Gastroesophageal sphincter (tissue), 4 donors: ENCODE results near the gene DNMT1. TPM values are rescaled to one million over a fixed set of nuclear protein-coding genes. Genes with fewer than 3 reads are reported as not detected.
A peak's percentile ranks its signal among the peaks of the same experiment; 100 is the strongest.
"Not testable (repeated sequence)": the region's sequence is repeated elsewhere in the genome, so short reads cannot be mapped to it uniquely, and the experiment has no call there.

ENCODE experiments used
- ATAC-seq: fragments of 150-250 bp; one replicate; pipeline ENCODE4 v1.9.1; 2016; ENCODE audit warnings: mild to moderate bottlenecking, moderate library complexity
- H3K27ac ChIP-seq, 4 donors: fragments of 200-600 bp; sonication (generic) in 3 of 4; 1 replicate in 3 of 4; 2 replicates in 1 of 4; pipeline ENCODE4 v1.5.1; 2016 to 2019
- H3K27me3 ChIP-seq: fragments of 200-600 bp; sonication (generic); one replicate; pipeline ENCODE4 v1.5.1; 2019
- H3K36me3 ChIP-seq, 2 donors: fragments of 200-600 bp; sonication (generic); one replicate each; pipeline ENCODE4 v1.5.1; 2019; ENCODE audit warnings: control low read depth in 1 of 2
- H3K4me1 ChIP-seq, 3 donors: fragments of 200-600 bp; sonication (generic); 1 replicate in 2 of 3; 2 replicates in 1 of 3; pipeline ENCODE4 v1.5.1; 2016 to 2019; ENCODE audit warnings: control low read depth in 2 of 3
- H3K4me3 ChIP-seq, 2 donors: fragments of 200-600 bp; sonication (generic); one replicate each; pipeline ENCODE4 v1.5.1; 2019; ENCODE audit warnings: mild to moderate bottlenecking in 1 of 2, moderate library complexity in 1 of 2
- H3K9me3 ChIP-seq, 3 donors: fragments of 200-600 bp; sonication (generic); one replicate each; pipeline ENCODE4 v1.5.1; 2017 to 2019; ENCODE audit warnings: control low read depth in 2 of 3
- CTCF ChIP-seq, 4 experiments: fragments of 200-600 bp in 2 of 4; fragments of 450-650 bp in 2 of 4; sonication (generic) in 1 of 4; IDR thresholded peaks; one replicate each; pipeline ENCODE4 v1.5.1; 2017 to 2019; ENCODE audit warnings: antibody characterized with exemption in 4 of 4, mild to moderate bottlenecking in 2 of 4, moderate library complexity in 2 of 4
- EP300 ChIP-seq: sonication (generic); formaldehyde crosslinking; IDR thresholded peaks from one replicate; pipeline ENCODE4 v1.6.1; 2017; ENCODE audit warnings: antibody characterized with exemption, mild to moderate bottlenecking
- POLR2A ChIP-seq, 2 donors: fragments of 450-650 bp; IDR thresholded peaks; one replicate each; pipeline ENCODE4 v1.6.1; 2017; ENCODE audit warnings: antibody characterized with exemption in 2 of 2, mild to moderate bottlenecking in 2 of 2, moderate library complexity in 1 of 2
- POLR2AphosphoS5 ChIP-seq: sonication (generic); formaldehyde crosslinking; IDR thresholded peaks from one replicate; pipeline ENCODE4 v1.6.1; 2017; ENCODE audit warnings: antibody characterized with exemption
- WGBS, 2 donors: methylation state at CpG; one replicate each; pipeline ENCODE4 v1.1.5; 2018; ENCODE audit warnings: low coverage in 1 of 2; 5-methylcytosine and 5-hydroxymethylcytosine counted together
- total RNA-seq, 4 donors: library from RNA; depleted of rRNA; stranded (reverse); fragments of >200 nt; gene quantifications; one replicate each; pipeline ENCODE4 v1.1.0, GENCODE V29; 2016

The DNMT1 gene
- total RNA-seq: 10 to 100 TPM; 28.1 to 50.6 (median 38.1) TPM

DNA sequence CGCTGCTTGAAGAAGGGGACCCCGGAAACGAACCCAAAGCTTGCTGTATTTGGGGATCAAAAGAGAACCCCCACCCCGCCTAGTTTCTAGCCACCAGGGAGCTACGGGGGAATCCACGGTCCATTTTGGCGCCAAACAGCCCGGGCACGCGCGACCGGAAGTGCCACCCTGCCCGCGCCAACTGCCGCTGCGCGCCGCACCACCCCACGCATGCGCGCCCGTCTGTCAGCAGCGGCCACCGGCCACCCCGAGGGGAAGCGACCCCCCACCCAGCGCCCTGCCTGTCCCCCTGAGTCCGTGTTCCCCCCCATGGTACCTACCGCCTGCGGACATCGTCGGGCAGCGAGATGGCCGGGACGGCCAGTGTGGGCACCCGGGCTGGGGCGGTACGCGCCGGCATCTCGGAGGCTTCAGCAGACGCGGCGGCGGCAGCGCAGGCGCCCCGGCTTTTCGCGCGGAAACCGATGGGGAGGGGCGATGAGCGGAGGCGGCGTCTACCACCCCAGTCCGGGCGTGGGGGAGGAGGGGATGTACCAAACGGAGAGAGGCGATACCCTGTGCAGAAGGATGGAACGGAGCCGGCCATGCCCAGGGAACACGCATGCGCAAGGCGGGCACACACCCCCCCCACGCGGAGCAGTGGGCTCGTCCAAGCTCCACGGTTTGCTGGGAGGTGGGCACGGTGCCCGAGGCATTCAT is at the start of gene DNMT1:
Gene DNMT1 (minus strand): TSS at position 454 of the 699 bp plus-strand sequence. CDS start 54 bp downstream, at position 400.
- Histone ChIP-seq H3K4me3 (peak within 1 kb of the TSS; percentile 72 to 88), H3K4me1 (peaks cover 0 to 35% (median 11%) of the 10 kb centered on the region in 3 donors), H3K36me3 (peaks cover 0 to 2% of the 10 kb centered on the region in 2 donors), H3K9me3 (no peaks in the 10 kb centered on the region), H3K27ac (peak within 1 kb of the TSS; percentile 63 to 92 (median 91)), H3K27me3 (no peaks in the 10 kb centered on the region)
- WGBS, 2 donors: 0% methylated on average over 4 of the region's 71 CpGs; no CpG with 5 or more reads in 1 of the 2 donors
- peak; percentile 97 for ATAC-seq
- TF ChIP-seq POLR2AphosphoS5: peak; percentile 69
- no peak for TF ChIP-seq EP300
- peak; percentile 67 to 70 for TF ChIP-seq POLR2A (IDR thresholded peaks at IDR 0.05)
- peak in 1 of 4 experiments; percentile 15 for TF ChIP-seq CTCF (IDR thresholded peaks at IDR 0.05)

- Histone ChIP-seq H3K27me3 (no peaks in the 10 kb centered on the region), H3K4me1 (peaks cover 0 to 3% (median 0%) of the 10 kb centered on the region in 3 donors), H3K27ac (no peak overlapping the region), H3K36me3 (no peaks in the 10 kb centered on the region), H3K9me3 (no peaks in the 10 kb centered on the region), H3K4me3 (no peak overlapping the region)
- no peak for ATAC-seq
- no peak for TF ChIP-seq CTCF (IDR thresholded peaks at IDR 0.05)
- no peak for TF ChIP-seq POLR2AphosphoS5
- no peak for TF ChIP-seq POLR2A (IDR thresholded peaks at IDR 0.05)
- TF ChIP-seq EP300: no peak
- WGBS, 2 donors: no CpG with 5 or more reads among the region's 7 CpGs
Observed at GRCh38 chr19:10243606-10244005, 48.9 kb upstream of the DNMT1 start.

- ATAC-seq, H3K27ac ChIP-seq, H3K9me3 ChIP-seq, H3K4me3 ChIP-seq, H3K36me3 ChIP-seq, H3K27me3 ChIP-seq: not testable (repeated sequence)
- peaks cover 0 to 10% (median 0%) of the 10 kb centered on the region in 3 donors for H3K4me1 ChIP-seq
- 94 to 96% methylated on average over 5 to 7 of the region's 11 CpGs for WGBS, 2 donors
Observed at GRCh38 chr19:10241826-10242449, 47.2 kb upstream of the DNMT1 start.

- TF ChIP-seq CTCF (IDR thresholded peaks at IDR 0.05) (no peak), POLR2AphosphoS5 (peak; percentile 24), EP300 (no peak), POLR2A (IDR thresholded peaks at IDR 0.05) (no peak)
- ATAC-seq: peak; percentile 87
- no peak overlapping the region for H3K4me3 ChIP-seq
- no peaks in the 10 kb centered on the region for H3K36me3 ChIP-seq
- WGBS, 2 donors: 55 to 79% methylated on average over 5 of the region's 12 CpGs
- H3K4me1 ChIP-seq: peaks cover 0 to 23% (median 0%) of the 10 kb centered on the region in 3 donors
- H3K27ac ChIP-seq: peak overlapping the region in 3 of 4 donors; percentile 61 to 78 (median 71)
- no peaks in the 10 kb centered on the region for H3K9me3 ChIP-seq
- H3K27me3 ChIP-seq: no peaks in the 10 kb centered on the region
Observed at GRCh38 chr19:10238172-10238783, 43.5 kb upstream of the DNMT1 start.

GRCh38 chr19:10237702-10238101 is 42.9 kb upstream of the DNMT1 start:
- peak; percentile 28 for ATAC-seq
- H3K9me3 ChIP-seq: no peaks in the 10 kb centered on the region
- TF ChIP-seq CTCF (IDR thresholded peaks at IDR 0.05) (no peak), EP300 (no peak), POLR2A (IDR thresholded peaks at IDR 0.05) (no peak), POLR2AphosphoS5 (no peak)
- 57 to 77% methylated on average over 3 to 5 of the region's 6 CpGs for WGBS, 2 donors
- H3K4me1 ChIP-seq: peaks cover 0 to 23% (median 0%) of the 10 kb centered on the region in 3 donors
- no peaks in the 10 kb centered on the region for H3K36me3 ChIP-seq
- H3K27me3 ChIP-seq: no peaks in the 10 kb centered on the region
- no peak overlapping the region for H3K4me3 ChIP-seq
- H3K27ac ChIP-seq: peak overlapping the region in 3 of 4 donors; percentile 61 to 78 (median 71)

- peaks cover 0 to 36% (median 0%) of the 10 kb centered on the region in 3 donors for H3K4me1 ChIP-seq
- H3K9me3 ChIP-seq, H3K4me3 ChIP-seq, H3K36me3 ChIP-seq, H3K27me3 ChIP-seq, ATAC-seq: not testable (repeated sequence)
- 81 to 100% methylated on average over 2 to 6 of the region's 7 CpGs for WGBS, 2 donors
- H3K27ac ChIP-seq: peak overlapping the region in 3 of 4 donors; percentile 61 to 80 (median 71)
Observed at GRCh38 chr19:10235409-10235808, 40.7 kb upstream of the DNMT1 start.
